ENCODE measurements around the gene PLXNA4.
A peak's percentile ranks its signal among the peaks of the same experiment; 100 is the strongest.

Gene PLXNA4

GRCh38 chr7:132542895-132543294 lies 33.4 kb downstream of the PLXNA4 start:
- Histone ChIP-seq H3K4me3 (replicated peaks; ENCODE audit: insufficient read depth, low read length) (no peak overlapping the region), H3K27me3 (ENCODE audit: insufficient read depth, poor library complexity, severe bottlenecking) (peaks cover 3% of the 10 kb centered on the region), H3K27ac (replicated peaks) (no peak overlapping the region)
- no peak for DNase-seq (ENCODE audit: low read depth in 1 of 2, low spot score in 1 of 2)
- TF ChIP-seq GABPA (IDR thresholded peaks at IDR 0.05; ENCODE audit: low read depth): no peak
- TF ChIP-seq POLR2AphosphoS5 (IDR thresholded peaks at IDR 0.05; ENCODE audit: low read depth): no peak
- TF ChIP-seq SPI1 (IDR thresholded peaks at IDR 0.05; ENCODE audit: borderline replicate concordance, low read depth): no peak
- TF ChIP-seq, protein P1, sequence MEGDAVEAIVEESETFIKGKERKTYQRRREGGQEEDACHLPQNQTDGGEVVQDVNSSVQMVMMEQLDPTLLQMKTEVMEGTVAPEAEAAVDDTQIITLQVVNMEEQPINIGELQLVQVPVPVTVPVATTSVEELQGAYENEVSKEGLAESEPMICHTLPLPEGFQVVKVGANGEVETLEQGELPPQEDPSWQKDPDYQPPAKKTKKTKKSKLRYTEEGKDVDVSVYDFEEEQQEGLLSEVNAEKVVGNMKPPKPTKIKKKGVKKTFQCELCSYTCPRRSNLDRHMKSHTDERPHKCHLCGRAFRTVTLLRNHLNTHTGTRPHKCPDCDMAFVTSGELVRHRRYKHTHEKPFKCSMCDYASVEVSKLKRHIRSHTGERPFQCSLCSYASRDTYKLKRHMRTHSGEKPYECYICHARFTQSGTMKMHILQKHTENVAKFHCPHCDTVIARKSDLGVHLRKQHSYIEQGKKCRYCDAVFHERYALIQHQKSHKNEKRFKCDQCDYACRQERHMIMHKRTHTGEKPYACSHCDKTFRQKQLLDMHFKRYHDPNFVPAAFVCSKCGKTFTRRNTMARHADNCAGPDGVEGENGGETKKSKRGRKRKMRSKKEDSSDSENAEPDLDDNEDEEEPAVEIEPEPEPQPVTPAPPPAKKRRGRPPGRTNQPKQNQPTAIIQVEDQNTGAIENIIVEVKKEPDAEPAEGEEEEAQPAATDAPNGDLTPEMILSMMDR (IDR thresholded peaks at IDR 0.05; ENCODE audit: insufficient read depth, low read length): no peak
- TF ChIP-seq, protein P2, sequence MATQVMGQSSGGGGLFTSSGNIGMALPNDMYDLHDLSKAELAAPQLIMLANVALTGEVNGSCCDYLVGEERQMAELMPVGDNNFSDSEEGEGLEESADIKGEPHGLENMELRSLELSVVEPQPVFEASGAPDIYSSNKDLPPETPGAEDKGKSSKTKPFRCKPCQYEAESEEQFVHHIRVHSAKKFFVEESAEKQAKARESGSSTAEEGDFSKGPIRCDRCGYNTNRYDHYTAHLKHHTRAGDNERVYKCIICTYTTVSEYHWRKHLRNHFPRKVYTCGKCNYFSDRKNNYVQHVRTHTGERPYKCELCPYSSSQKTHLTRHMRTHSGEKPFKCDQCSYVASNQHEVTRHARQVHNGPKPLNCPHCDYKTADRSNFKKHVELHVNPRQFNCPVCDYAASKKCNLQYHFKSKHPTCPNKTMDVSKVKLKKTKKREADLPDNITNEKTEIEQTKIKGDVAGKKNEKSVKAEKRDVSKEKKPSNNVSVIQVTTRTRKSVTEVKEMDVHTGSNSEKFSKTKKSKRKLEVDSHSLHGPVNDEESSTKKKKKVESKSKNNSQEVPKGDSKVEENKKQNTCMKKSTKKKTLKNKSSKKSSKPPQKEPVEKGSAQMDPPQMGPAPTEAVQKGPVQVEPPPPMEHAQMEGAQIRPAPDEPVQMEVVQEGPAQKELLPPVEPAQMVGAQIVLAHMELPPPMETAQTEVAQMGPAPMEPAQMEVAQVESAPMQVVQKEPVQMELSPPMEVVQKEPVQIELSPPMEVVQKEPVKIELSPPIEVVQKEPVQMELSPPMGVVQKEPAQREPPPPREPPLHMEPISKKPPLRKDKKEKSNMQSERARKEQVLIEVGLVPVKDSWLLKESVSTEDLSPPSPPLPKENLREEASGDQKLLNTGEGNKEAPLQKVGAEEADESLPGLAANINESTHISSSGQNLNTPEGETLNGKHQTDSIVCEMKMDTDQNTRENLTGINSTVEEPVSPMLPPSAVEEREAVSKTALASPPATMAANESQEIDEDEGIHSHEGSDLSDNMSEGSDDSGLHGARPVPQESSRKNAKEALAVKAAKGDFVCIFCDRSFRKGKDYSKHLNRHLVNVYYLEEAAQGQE (IDR thresholded peaks at IDR 0.05; ENCODE audit: insufficient replicate concordance, low read depth): no peak

DNA sequence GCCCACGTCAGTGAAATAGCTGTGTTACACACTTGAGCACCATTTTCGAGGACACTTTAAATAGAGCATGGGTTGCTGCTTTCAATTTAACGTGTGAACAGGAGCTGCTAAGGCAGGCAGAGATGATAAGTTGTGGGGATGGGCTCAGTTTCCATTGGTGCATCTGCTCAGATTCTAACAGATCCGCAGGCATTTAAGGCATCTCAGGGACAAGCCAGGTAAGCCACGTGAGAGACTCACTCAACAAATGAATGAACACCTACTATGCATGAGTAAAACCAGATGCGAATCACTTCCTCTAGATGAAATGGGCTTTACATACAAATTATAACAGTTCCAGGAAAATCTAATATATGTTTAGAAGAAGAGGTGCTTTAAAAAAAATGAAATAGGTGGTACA lies 34.6 kb downstream of the PLXNA4 start:
- peaks cover 3% of the 10 kb centered on the region for H3K27me3 ChIP-seq (ENCODE audit: insufficient read depth, poor library complexity, severe bottlenecking)
- no peak for DNase-seq (ENCODE audit: low read depth in 1 of 2, low spot score in 1 of 2)
- no peak overlapping the region for H3K4me3 ChIP-seq (replicated peaks; ENCODE audit: insufficient read depth, low read length)
- TF ChIP-seq, protein P1 (IDR thresholded peaks at IDR 0.05; ENCODE audit: insufficient read depth, low read length): no peak
- TF ChIP-seq GABPA (IDR thresholded peaks at IDR 0.05; ENCODE audit: low read depth): no peak
- TF ChIP-seq, protein P2 (IDR thresholded peaks at IDR 0.05; ENCODE audit: insufficient replicate concordance, low read depth): no peak
- no peak for TF ChIP-seq SPI1 (IDR thresholded peaks at IDR 0.05; ENCODE audit: borderline replicate concordance, low read depth)
- no peak for TF ChIP-seq POLR2AphosphoS5 (IDR thresholded peaks at IDR 0.05; ENCODE audit: low read depth)
- H3K27ac ChIP-seq (replicated peaks): no peak overlapping the region

GRCh38 chr7:132537456-132538145 lies 38.7 kb downstream of the PLXNA4 start:
- peak in 1 of 2 experiments; percentile 26 for DNase-seq (ENCODE audit: low read depth in 1 of 2, low spot score in 1 of 2)
- Histone ChIP-seq H3K27ac (replicated peaks) (no peak overlapping the region), H3K27me3 (ENCODE audit: insufficient read depth, poor library complexity, severe bottlenecking) (no peaks in the 10 kb centered on the region), H3K4me3 (replicated peaks; ENCODE audit: insufficient read depth, low read length) (no peak overlapping the region)
- TF ChIP-seq GABPA (IDR thresholded peaks at IDR 0.05; ENCODE audit: low read depth): no peak
- TF ChIP-seq SPI1 (IDR thresholded peaks at IDR 0.05; ENCODE audit: borderline replicate concordance, low read depth): no peak
- TF ChIP-seq, protein P2 (IDR thresholded peaks at IDR 0.05; ENCODE audit: insufficient replicate concordance, low read depth): no peak
- TF ChIP-seq POLR2AphosphoS5 (IDR thresholded peaks at IDR 0.05; ENCODE audit: low read depth): no peak
- TF ChIP-seq, protein P1 (IDR thresholded peaks at IDR 0.05; ENCODE audit: insufficient read depth, low read length): no peak
